GM23338 (cell line): Measurements from ENCODE around the gene CDCA5. TPM values are rescaled to one million over a fixed set of nuclear protein-coding genes. Genes with fewer than 3 reads are reported as not detected.

Experiments used
- ATAC-seq: fragments of 200-7000 bp; cut with Tn5 transposase; 3 replicates; pipeline ENCODE4 v1.9.1; 2020
- DNase-seq: peaks from one replicate; pipeline ENCODE4 v3.0.0-alpha.2; 2015; ENCODE audit warnings: low spot score
- H2AFZ ChIP-seq: fragments of 200-600 bp; sonication (generic); 2 replicates; pipeline ENCODE4 v1.8.0; 2016; ENCODE audit warnings: antibody characterized with exemption, mild to moderate bottlenecking, moderate library complexity
- H3F3A ChIP-seq: fragments of 200-600 bp; sonication (generic); replicated peaks from 2 replicates; pipeline ENCODE4 v1.8.0; 2017; ENCODE audit warnings: antibody characterized with exemption, mixed run types, low read depth
- H3K27ac ChIP-seq: fragments of 200-600 bp; sonication (generic); 2 replicates; pipeline ENCODE4 v1.6.1; 2016; ENCODE audit warnings: low read depth
- H3K27me3 ChIP-seq: fragments of 200-600 bp; sonication (generic); 2 replicates; pipeline ENCODE4 v1.8.0; 2016; ENCODE audit warnings: mild to moderate bottlenecking, mixed run types, moderate library complexity; ENCODE audit not compliant: insufficient read depth
- H3K36me3 ChIP-seq: fragments of 200-600 bp; sonication (generic); 2 replicates; pipeline ENCODE4 v1.8.0; 2016; ENCODE audit warnings: mild to moderate bottlenecking; ENCODE audit not compliant: insufficient read depth
- H3K4me1 ChIP-seq: fragments of 200-600 bp; sonication (generic); 2 replicates; pipeline ENCODE4 v1.8.0; 2016; ENCODE audit warnings: mild to moderate bottlenecking, moderate library complexity; ENCODE audit not compliant: insufficient read depth
- H3K4me2 ChIP-seq: fragments of 200-600 bp; sonication (generic); 2 replicates; pipeline ENCODE4 v1.7.1; 2017; ENCODE audit warnings: mixed run types
- H3K4me3 ChIP-seq: fragments of 200-600 bp; sonication (generic); 2 replicates; pipeline ENCODE4 v1.6.1; 2016; ENCODE audit warnings: mixed run types
- H3K79me2 ChIP-seq: fragments of 200-600 bp; sonication (generic); replicated peaks from 2 replicates; pipeline ENCODE4 v1.8.0; 2017; ENCODE audit warnings: mild to moderate bottlenecking; ENCODE audit not compliant: insufficient read depth
- H3K9me2 ChIP-seq: fragments of 200-600 bp; sonication (generic); 2 replicates; pipeline ENCODE4 v1.8.0; 2017; ENCODE audit not compliant: insufficient read depth
- H4K20me1 ChIP-seq: fragments of 200-600 bp; sonication (generic); replicated peaks from 2 replicates; pipeline ENCODE4 v1.8.0; 2017; ENCODE audit warnings: mild to moderate bottlenecking; ENCODE audit not compliant: insufficient read depth
- H3K27ac Mint-ChIP-seq: 2 replicates; pipeline ENCODE4 v1.8.0; 2020; ENCODE audit warnings: inconsistent platforms, mild to moderate bottlenecking, moderate library complexity, mixed read lengths
- H3K27me3 Mint-ChIP-seq: 3 replicates; pipeline ENCODE4 v1.8.0; 2022; ENCODE audit warnings: low read depth, mild to moderate bottlenecking, moderate library complexity, mixed read lengths, inconsistent platforms; ENCODE audit not compliant: insufficient read depth, poor library complexity
- H3K36me3 Mint-ChIP-seq: 3 replicates; pipeline ENCODE4 v1.8.0; 2021; ENCODE audit warnings: low read depth, mild to moderate bottlenecking, inconsistent platforms, moderate library complexity, mixed read lengths
- H3K4me1 Mint-ChIP-seq: 3 replicates; pipeline ENCODE4 v1.8.0; 2020; ENCODE audit warnings: mild to moderate bottlenecking, inconsistent platforms, mixed read lengths
- H3K4me3 Mint-ChIP-seq: 3 replicates; pipeline ENCODE4 v1.8.0; 2021; ENCODE audit warnings: moderate library complexity, mild to moderate bottlenecking, inconsistent platforms, mixed read lengths
- H3K9me3 Mint-ChIP-seq: 3 replicates; pipeline ENCODE4 v1.8.0; 2020; ENCODE audit warnings: moderate library complexity, mild to moderate bottlenecking, inconsistent platforms, mixed read lengths
- CREB1 ChIP-seq: fragments of 250-450 bp; sonication (Bioruptor Pico); IDR thresholded peaks from 2 replicates; pipeline ENCODE4 v1.5.0; 2020; ENCODE audit warnings: low read depth, mild to moderate bottlenecking, moderate library complexity
- ETS1 ChIP-seq: IDR thresholded peaks from 2 replicates; pipeline ENCODE4 v1.6.1; 2016; ENCODE audit warnings: antibody characterized with exemption
- EZH2 ChIP-seq: fragments of 200-600 bp; sonication (generic); IDR thresholded peaks from one replicate; pipeline ENCODE4 v1.8.0; 2017; ENCODE audit warnings: antibody characterized with exemption, mild to moderate bottlenecking, low read depth; ENCODE audit not compliant: unreplicated experiment
- EZH2phosphoT487 ChIP-seq: fragments of 200-600 bp; sonication (generic); IDR thresholded peaks from one replicate; pipeline ENCODE4 v1.8.1; 2018; ENCODE audit warnings: antibody characterized with exemption; ENCODE audit not compliant: unreplicated experiment
- JUNB ChIP-seq: IDR thresholded peaks from one replicate; pipeline ENCODE4 v1.6.1; 2016; ENCODE audit warnings: antibody characterized with exemption; ENCODE audit not compliant: unreplicated experiment
- NANOG ChIP-seq: IDR thresholded peaks from 2 replicates; pipeline ENCODE4 v1.6.1; 2016; ENCODE audit warnings: antibody characterized with exemption, borderline replicate concordance
- POLR2AphosphoS5 ChIP-seq: IDR thresholded peaks from 2 replicates; pipeline ENCODE4 v1.6.1; 2016; ENCODE audit warnings: antibody characterized with exemption, low read depth
- STAT1 ChIP-seq: IDR thresholded peaks from one replicate; pipeline ENCODE4 v1.6.1; 2016; ENCODE audit warnings: antibody characterized with exemption; ENCODE audit not compliant: unreplicated experiment
- ZNF114 ChIP-seq: fragments of 250-450 bp; sonication (Bioruptor Pico); IDR thresholded peaks from 2 replicates; pipeline ENCODE4 v1.5.0; 2020; ENCODE audit warnings: mild to moderate bottlenecking, moderate library complexity
- ZNF331 ChIP-seq: fragments of 250-450 bp; sonication (Bioruptor Pico); IDR thresholded peaks from 2 replicates; pipeline ENCODE4 v1.5.0; 2020; ENCODE audit warnings: low read depth, mild to moderate bottlenecking, moderate library complexity
- ZNF462 ChIP-seq: fragments of 250-450 bp; sonication (Bioruptor Pico); IDR thresholded peaks from 2 replicates; pipeline ENCODE4 v1.5.0; 2020; ENCODE audit warnings: mild to moderate bottlenecking, moderate library complexity
- polyA plus RNA-seq: library from polyadenylated mRNA; unstranded; fragments of >200 nt; fragmentation: Nextera tagmentation; extraction: Ambion mirVana; gene quantifications from 2 replicates; pipeline ENCODE4 v1.2.1, GENCODE V29; 2016
- total RNA-seq: library from RNA; depleted of rRNA; stranded (reverse); fragments of >200 nt; shearing (Covaris generic); gene quantifications from 2 replicates; pipeline ENCODE4 v1.2.3, GENCODE V29; 2014
- TF ChIP-seq, protein P1 (sequence below): IDR thresholded peaks from one replicate; pipeline ENCODE4 v1.6.1; 2018; ENCODE audit warnings: antibody characterized with exemption; ENCODE audit not compliant: unreplicated experiment
- TF ChIP-seq, protein P2 (sequence below), 2 experiments: fragments of 200-600 bp in 1 of 2; sonication (generic) in 1 of 2; conservative IDR thresholded peaks; 2 replicates each; pipeline versions ENCODE4 v1.5.1 to v1.6.1; 2016 to 2017; ENCODE audit warnings: antibody characterized with exemption in 2 of 2, low read depth in 2 of 2, mild to moderate bottlenecking in 2 of 2, moderate library complexity in 1 of 2

CDCA5 gene
- total and polyA plus RNA-seq, 2 experiments from 2014 or later = 53.3 to 70.9 TPM

DNA sequence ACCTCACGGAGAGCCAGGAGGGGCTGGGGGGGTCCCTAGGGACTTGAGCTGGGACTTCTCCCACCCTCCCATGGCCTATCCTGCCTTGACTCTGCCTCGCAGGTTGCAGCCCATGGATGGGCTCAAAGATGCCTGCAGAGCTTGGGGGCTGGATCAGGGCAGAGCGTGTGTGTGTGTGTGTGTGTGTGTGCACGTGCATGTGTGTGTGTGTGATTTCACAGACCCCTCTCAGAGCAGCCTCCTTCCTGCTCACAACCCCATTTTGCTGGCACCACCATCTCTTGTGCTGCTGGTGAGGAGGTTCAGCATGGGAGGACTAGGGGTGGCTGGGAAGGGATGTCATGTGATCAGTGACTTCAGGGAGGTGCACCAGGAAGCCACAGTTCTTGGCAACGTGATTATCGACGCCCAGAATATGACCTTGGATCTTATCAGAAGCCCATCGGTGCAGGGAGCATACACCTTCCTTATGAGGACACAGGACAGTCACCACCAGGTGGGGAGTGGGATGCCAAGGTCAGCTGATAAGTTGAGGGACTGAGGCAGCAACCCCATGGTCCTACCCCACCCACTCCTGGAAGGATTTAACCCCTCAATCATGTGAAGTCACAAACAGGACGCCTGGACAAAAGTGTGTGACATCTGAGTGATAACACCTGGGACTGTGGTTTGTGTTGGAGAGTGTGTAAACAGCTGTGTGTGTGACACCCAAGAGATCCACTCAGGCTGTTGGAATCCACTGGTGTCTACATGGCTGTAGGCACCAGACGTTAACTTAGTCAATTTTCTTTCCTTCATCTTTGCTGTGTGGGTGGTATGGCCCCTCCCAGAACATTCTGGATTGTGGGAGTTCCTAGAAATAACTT is 23.6 kb downstream of the CDCA5 start:
- ATAC-seq (no peak), DNase-seq (no peak)
- peaks cover 5% of the 10 kb centered on the region for H3K4me1 Mint-ChIP-seq
- H3K4me3 ChIP-seq = no peak overlapping the region
- no peaks in the 10 kb centered on the region for H3K36me3 ChIP-seq
- TF ChIP-seq CREB1 (CRISPR knock-in tag) = no peak
- TF ChIP-seq, protein P1, sequence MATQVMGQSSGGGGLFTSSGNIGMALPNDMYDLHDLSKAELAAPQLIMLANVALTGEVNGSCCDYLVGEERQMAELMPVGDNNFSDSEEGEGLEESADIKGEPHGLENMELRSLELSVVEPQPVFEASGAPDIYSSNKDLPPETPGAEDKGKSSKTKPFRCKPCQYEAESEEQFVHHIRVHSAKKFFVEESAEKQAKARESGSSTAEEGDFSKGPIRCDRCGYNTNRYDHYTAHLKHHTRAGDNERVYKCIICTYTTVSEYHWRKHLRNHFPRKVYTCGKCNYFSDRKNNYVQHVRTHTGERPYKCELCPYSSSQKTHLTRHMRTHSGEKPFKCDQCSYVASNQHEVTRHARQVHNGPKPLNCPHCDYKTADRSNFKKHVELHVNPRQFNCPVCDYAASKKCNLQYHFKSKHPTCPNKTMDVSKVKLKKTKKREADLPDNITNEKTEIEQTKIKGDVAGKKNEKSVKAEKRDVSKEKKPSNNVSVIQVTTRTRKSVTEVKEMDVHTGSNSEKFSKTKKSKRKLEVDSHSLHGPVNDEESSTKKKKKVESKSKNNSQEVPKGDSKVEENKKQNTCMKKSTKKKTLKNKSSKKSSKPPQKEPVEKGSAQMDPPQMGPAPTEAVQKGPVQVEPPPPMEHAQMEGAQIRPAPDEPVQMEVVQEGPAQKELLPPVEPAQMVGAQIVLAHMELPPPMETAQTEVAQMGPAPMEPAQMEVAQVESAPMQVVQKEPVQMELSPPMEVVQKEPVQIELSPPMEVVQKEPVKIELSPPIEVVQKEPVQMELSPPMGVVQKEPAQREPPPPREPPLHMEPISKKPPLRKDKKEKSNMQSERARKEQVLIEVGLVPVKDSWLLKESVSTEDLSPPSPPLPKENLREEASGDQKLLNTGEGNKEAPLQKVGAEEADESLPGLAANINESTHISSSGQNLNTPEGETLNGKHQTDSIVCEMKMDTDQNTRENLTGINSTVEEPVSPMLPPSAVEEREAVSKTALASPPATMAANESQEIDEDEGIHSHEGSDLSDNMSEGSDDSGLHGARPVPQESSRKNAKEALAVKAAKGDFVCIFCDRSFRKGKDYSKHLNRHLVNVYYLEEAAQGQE = no peak
- TF ChIP-seq EZH2phosphoT487 = no peak
- no peak for TF ChIP-seq ZNF331 (CRISPR knock-in tag)
- TF ChIP-seq EZH2 = no peak
- TF ChIP-seq, protein P2, sequence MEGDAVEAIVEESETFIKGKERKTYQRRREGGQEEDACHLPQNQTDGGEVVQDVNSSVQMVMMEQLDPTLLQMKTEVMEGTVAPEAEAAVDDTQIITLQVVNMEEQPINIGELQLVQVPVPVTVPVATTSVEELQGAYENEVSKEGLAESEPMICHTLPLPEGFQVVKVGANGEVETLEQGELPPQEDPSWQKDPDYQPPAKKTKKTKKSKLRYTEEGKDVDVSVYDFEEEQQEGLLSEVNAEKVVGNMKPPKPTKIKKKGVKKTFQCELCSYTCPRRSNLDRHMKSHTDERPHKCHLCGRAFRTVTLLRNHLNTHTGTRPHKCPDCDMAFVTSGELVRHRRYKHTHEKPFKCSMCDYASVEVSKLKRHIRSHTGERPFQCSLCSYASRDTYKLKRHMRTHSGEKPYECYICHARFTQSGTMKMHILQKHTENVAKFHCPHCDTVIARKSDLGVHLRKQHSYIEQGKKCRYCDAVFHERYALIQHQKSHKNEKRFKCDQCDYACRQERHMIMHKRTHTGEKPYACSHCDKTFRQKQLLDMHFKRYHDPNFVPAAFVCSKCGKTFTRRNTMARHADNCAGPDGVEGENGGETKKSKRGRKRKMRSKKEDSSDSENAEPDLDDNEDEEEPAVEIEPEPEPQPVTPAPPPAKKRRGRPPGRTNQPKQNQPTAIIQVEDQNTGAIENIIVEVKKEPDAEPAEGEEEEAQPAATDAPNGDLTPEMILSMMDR (conservative IDR thresholded peaks at IDR 0.05; ENCODE audit: low read depth in 2 of 2) = no peak
- no peak for TF ChIP-seq ZNF114 (CRISPR knock-in tag)
- TF ChIP-seq ZNF462 (CRISPR knock-in tag) = no peak
- TF ChIP-seq STAT1 = no peak
- no peak for TF ChIP-seq JUNB
- TF ChIP-seq ETS1 = no peak
- TF ChIP-seq NANOG = no peak
- TF ChIP-seq POLR2AphosphoS5 = no peak
- H3K4me2 ChIP-seq = no peak overlapping the region
- no peak overlapping the region for H3K27ac ChIP-seq
- H3K4me3 Mint-ChIP-seq = no peak overlapping the region
- no peaks in the 10 kb centered on the region for H4K20me1 ChIP-seq
- no peaks in the 10 kb centered on the region for H3K4me1 ChIP-seq
- no peak overlapping the region for H2AFZ ChIP-seq
- peaks cover 9% of the 10 kb centered on the region for H3K27me3 Mint-ChIP-seq
- H3K79me2 ChIP-seq = no peaks in the 10 kb centered on the region
- H3K27me3 ChIP-seq = no peaks in the 10 kb centered on the region
- H3K36me3 Mint-ChIP-seq = no peaks in the 10 kb centered on the region
- no peaks in the 10 kb centered on the region for H3K9me2 ChIP-seq
- no peaks in the 10 kb centered on the region for H3F3A ChIP-seq
- no peak overlapping the region for H3K27ac Mint-ChIP-seq
- H3K9me3 Mint-ChIP-seq = no peaks in the 10 kb centered on the region
